Upper lobe of left lung (tissue), 6 donors: ENCODE data around the gene SUPT6H. TPM values are rescaled to one million over a fixed set of nuclear protein-coding genes. Genes with fewer than 3 reads are reported as not detected.
A peak's percentile ranks its signal among the peaks of the same experiment; 100 is the strongest.

ENCODE experiments used
- ATAC-seq, 2 donors: fragments of 200-7000 bp; cut with Tn5 transposase; one replicate each; pipeline ENCODE4 v1.9.1; 2022; ENCODE audit warnings: mild to moderate bottlenecking in 2 of 2, moderate library complexity in 2 of 2; ENCODE audit not compliant: low FRiP score in 2 of 2
- DNase-seq, 2 donors: peaks; one replicate each; pipeline ENCODE4 v3.0.0-alpha.2; 2019 to 2020
- H3K27ac ChIP-seq, 4 donors: fragments of 200-600 bp; sonication (generic); one replicate each; pipeline ENCODE4 v1.5.1; 2016 to 2019
- H3K27me3 ChIP-seq, 4 donors: fragments of 200-600 bp; sonication (generic); one replicate each; pipeline ENCODE4 v1.5.1; 2017 to 2019
- H3K36me3 ChIP-seq, 4 donors: fragments of 200-600 bp; sonication (generic); one replicate each; pipeline ENCODE4 v1.5.1; 2016 to 2019
- H3K4me1 ChIP-seq, 4 donors: fragments of 200-600 bp; sonication (generic); one replicate each; pipeline ENCODE4 v1.5.1; 2018 to 2019
- H3K4me3 ChIP-seq, 4 donors: fragments of 200-600 bp; sonication (generic); one replicate each; pipeline ENCODE4 v1.5.1; 2017 to 2019; ENCODE audit warnings: mild to moderate bottlenecking in 2 of 4, moderate library complexity in 1 of 4
- H3K9me3 ChIP-seq, 4 donors: fragments of 200-600 bp; sonication (generic); one replicate each; pipeline ENCODE4 v1.5.1; 2018 to 2019
- CTCF ChIP-seq, 6 experiments: fragments of 450-650 bp in 4 of 6; fragments of 200-600 bp in 2 of 6; sonication (generic) in 2 of 6; IDR thresholded peaks; one replicate each; pipeline ENCODE4 v1.5.1; 2016 to 2019; ENCODE audit warnings: antibody characterized with exemption in 6 of 6
- EP300 ChIP-seq, 4 donors: sonication (generic); formaldehyde crosslinking; IDR thresholded peaks; one replicate each; pipeline ENCODE4 v1.5.1; 2017; ENCODE audit warnings: antibody characterized with exemption in 4 of 4, control low read depth in 2 of 4
- POLR2A ChIP-seq, 4 donors: fragments of 450-650 bp; IDR thresholded peaks; one replicate each; pipeline ENCODE4 v1.5.1; 2016 to 2017; ENCODE audit warnings: antibody characterized with exemption in 4 of 4, mild to moderate bottlenecking in 2 of 4
- POLR2AphosphoS5 ChIP-seq, 2 donors: sonication (generic); formaldehyde crosslinking; IDR thresholded peaks; one replicate each; pipeline ENCODE4 v1.5.1; 2017; ENCODE audit warnings: antibody characterized with exemption in 2 of 2
- WGBS, 2 donors: methylation state at CpG; one replicate each; pipeline ENCODE4 v1.1.5; 2017 to 2018; 5-methylcytosine and 5-hydroxymethylcytosine counted together
- total RNA-seq, 6 donors: library from RNA; depleted of rRNA in 4 of 6; stranded (reverse); fragments of >200 nt in 4 of 6; gene quantifications; one replicate each; pipeline versions ENCODE4 v1.1.0 to v1.2.1, GENCODE V29; 2016 to 2021
- donor health status: DM: no; HTN: no; CAD: no; lungs with moderate emphysema.
- donor health status: DM: no; HTN: yes; CAD: no; lungs with severe emphysema.

Gene SUPT6H
- total RNA-seq, 6 donors from 2014 or later: 57.3 to 128 (median 71.5) TPM

- TF ChIP-seq POLR2A (IDR thresholded peaks at IDR 0.05): peak in 1 of 4 donors; percentile 19
- TF ChIP-seq EP300 (IDR thresholded peaks at IDR 0.05): no peak
- TF ChIP-seq POLR2AphosphoS5 (IDR thresholded peaks at IDR 0.05): no peak
- TF ChIP-seq CTCF (IDR thresholded peaks at IDR 0.05): no peak
- no peaks in the 10 kb centered on the region for H3K27me3 ChIP-seq
- 14 to 68% methylated on average over 6 to 30 of the region's 63 CpGs for WGBS, 2 donors
- H3K27ac ChIP-seq: peak overlapping the region; percentile 81 to 92 (median 88)
- DNase-seq (peak; percentile 38 to 88), ATAC-seq (peak in 1 of 2 donors; percentile 11)
- H3K4me3 ChIP-seq: peak overlapping the region; percentile 18 to 71 (median 52)
- peaks cover 0 to 30% (median 14%) of the 10 kb centered on the region in 4 donors for H3K36me3 ChIP-seq
- H3K4me1 ChIP-seq: peaks cover 40 to 61% (median 52%) of the 10 kb centered on the region in 4 donors
- H3K9me3 ChIP-seq: no peaks in the 10 kb centered on the region
Measured at GRCh38 chr17:28716740-28717577, 55.0 kb downstream of the SUPT6H start.

GRCh38 chr17:28717578-28718332 lies 55.8 kb downstream of the SUPT6H start, which contains the start of gene RAB34:
TSS of gene RAB34 (minus strand) at chr17:28717868. CDS start at chr17:28717266, 602 bp downstream.
- 9 to 30% methylated on average over 9 to 45 of the region's 60 CpGs for WGBS, 2 donors
- Histone ChIP-seq H3K4me3 (peak within 1 kb of the TSS; percentile 18 to 71 (median 52)), H3K27me3 (no peaks in the 10 kb centered on the region), H3K9me3 (no peaks in the 10 kb centered on the region), H3K27ac (peak within 1 kb of the TSS; percentile 81 to 92 (median 88)), H3K36me3 (peaks cover 1 to 38% (median 22%) of the 10 kb centered on the region in 4 donors), H3K4me1 (peaks cover 41 to 62% (median 53%) of the 10 kb centered on the region in 4 donors)
- TF ChIP-seq CTCF (IDR thresholded peaks at IDR 0.05): peak in 2 of 6 experiments; percentile 27 to 30
- peak in 2 of 4 donors; percentile 57 to 69 for TF ChIP-seq POLR2A (IDR thresholded peaks at IDR 0.05)
- TF ChIP-seq POLR2AphosphoS5 (IDR thresholded peaks at IDR 0.05): peak; percentile 34 to 51
- no peak for TF ChIP-seq EP300 (IDR thresholded peaks at IDR 0.05)
- DNase-seq: peak; percentile 83 to 92
- ATAC-seq: peak; percentile 70 to 72

- peaks cover 45 to 69% (median 60%) of the 10 kb centered on the region in 4 donors for H3K4me1 ChIP-seq
- WGBS, 2 donors: 51% methylated on average over 18 of the region's 18 CpGs
- H3K9me3 ChIP-seq: no peaks in the 10 kb centered on the region
- ATAC-seq (no peak), DNase-seq (no peak)
- peaks cover 8 to 45% (median 29%) of the 10 kb centered on the region in 4 donors for H3K36me3 ChIP-seq
- H3K27ac ChIP-seq: peak overlapping the region; percentile 81 to 92 (median 88)
- no peaks in the 10 kb centered on the region for H3K27me3 ChIP-seq
- no peak for TF ChIP-seq POLR2A (IDR thresholded peaks at IDR 0.05)
- peak overlapping the region in 3 of 4 donors; percentile 43 to 71 (median 60) for H3K4me3 ChIP-seq
Measured at GRCh38 chr17:28718333-28719020, 56.5 kb downstream of the SUPT6H start.

GRCh38 chr17:28719021-28719433 lies 57.0 kb downstream of the SUPT6H start:
- Histone ChIP-seq H3K4me3 (peak overlapping the region in 3 of 4 donors; percentile 70 to 96 (median 94)), H3K9me3 (no peaks in the 10 kb centered on the region), H3K27ac (peak overlapping the region; percentile 81 to 92 (median 88)), H3K36me3 (peaks cover 10 to 47% (median 32%) of the 10 kb centered on the region in 4 donors), H3K27me3 (no peaks in the 10 kb centered on the region), H3K4me1 (peaks cover 45 to 75% (median 65%) of the 10 kb centered on the region in 4 donors)
- DNase-seq (no peak), ATAC-seq (peak in 1 of 2 donors; percentile 21)
- TF ChIP-seq POLR2A (IDR thresholded peaks at IDR 0.05): no peak
- no peak for TF ChIP-seq CTCF (IDR thresholded peaks at IDR 0.05)
- TF ChIP-seq POLR2AphosphoS5 (IDR thresholded peaks at IDR 0.05): no peak
- no peak for TF ChIP-seq EP300 (IDR thresholded peaks at IDR 0.05)
- WGBS, 2 donors: 34 to 46% methylated on average over 18 of the region's 18 CpGs
